ENCODE results near the gene TIGIT. TPM values are rescaled to one million over a fixed set of nuclear protein-coding genes. Genes with fewer than 3 reads are reported as not detected.

The TIGIT gene
- total RNA-seq, 2 donors from 2014 or later: 5.1 to 14.6 TPM

Other genes with a start within 250 kb of the TIGIT start
- 1 to 10 TPM in 1 of 2 donors, under 1 TPM in 1; 0.77 to 4.0 TPM for gene CCDC191, start 237.5 kb upstream of the TIGIT start, total RNA-seq
- 10 to 100 TPM; 28.9 to 38.0 TPM for gene QTRT2, start 237.3 kb upstream of the TIGIT start, total RNA-seq
- gene DRD3, start 115.0 kb upstream of the TIGIT start, total RNA-seq: not detected
- under 1 TPM; 0.53 to 0.71 TPM for gene ZNF80, start 56.5 kb upstream of the TIGIT start, total RNA-seq